Ascending aorta (tissue), 2 donors: ENCODE results near the gene JMJD7. TPM values are rescaled to one million over a fixed set of nuclear protein-coding genes. Genes with fewer than 3 reads are reported as not detected.

Source experiments
- DNase-seq, 2 donors: peaks; one replicate each; pipeline ENCODE4 v3.0.0-alpha.2; 2019; ENCODE audit warnings: low spot score in 2 of 2
- H3K27ac ChIP-seq, 2 donors: fragments of 200-600 bp; sonication (generic); one replicate each; pipeline ENCODE4 v1.5.1; 2016 to 2017; ENCODE audit warnings: mild to moderate bottlenecking in 1 of 2
- H3K27me3 ChIP-seq: fragments of 200-600 bp; sonication (generic); one replicate; pipeline ENCODE4 v1.5.1; 2017
- H3K36me3 ChIP-seq, 2 donors: fragments of 200-600 bp; sonication (generic); one replicate each; pipeline ENCODE4 v1.5.1; 2016
- H3K4me1 ChIP-seq, 2 donors: fragments of 200-600 bp; sonication (generic); one replicate each; pipeline ENCODE4 v1.5.1; 2016 to 2017; ENCODE audit warnings: mild to moderate bottlenecking in 1 of 2
- H3K4me3 ChIP-seq, 2 donors: fragments of 200-600 bp; sonication (generic); one replicate each; pipeline ENCODE4 v1.5.1; 2016 to 2017; ENCODE audit warnings: mild to moderate bottlenecking in 1 of 2
- H3K9me3 ChIP-seq, 2 donors: fragments of 200-600 bp; sonication (generic); one replicate each; pipeline ENCODE4 v1.5.1; 2016
- intact Hi-C: fragments of 100-400 bp; cut with DNase I; formaldehyde crosslinking; loops from one replicate; pipeline ENCODE4 v1.15.1; 2023
- total RNA-seq: library from RNA; depleted of rRNA; stranded (reverse); fragments of >200 nt; gene quantifications from one replicate; pipeline ENCODE4 v1.1.0, GENCODE V29; 2016
- TF ChIP-seq, protein P1 (sequence below), 3 experiments: fragments of 200-600 bp in 2 of 3; fragments of 450-650 bp in 1 of 3; sonication (generic) in 2 of 3; IDR thresholded peaks; one replicate each; pipeline ENCODE4 v1.5.1; 2016 to 2019; ENCODE audit warnings: antibody characterized with exemption in 3 of 3, mild to moderate bottlenecking in 1 of 3, moderate library complexity in 1 of 3

JMJD7 gene
- total RNA-seq, 1 donor from 2014 or later = 16.4 TPM

DNA sequence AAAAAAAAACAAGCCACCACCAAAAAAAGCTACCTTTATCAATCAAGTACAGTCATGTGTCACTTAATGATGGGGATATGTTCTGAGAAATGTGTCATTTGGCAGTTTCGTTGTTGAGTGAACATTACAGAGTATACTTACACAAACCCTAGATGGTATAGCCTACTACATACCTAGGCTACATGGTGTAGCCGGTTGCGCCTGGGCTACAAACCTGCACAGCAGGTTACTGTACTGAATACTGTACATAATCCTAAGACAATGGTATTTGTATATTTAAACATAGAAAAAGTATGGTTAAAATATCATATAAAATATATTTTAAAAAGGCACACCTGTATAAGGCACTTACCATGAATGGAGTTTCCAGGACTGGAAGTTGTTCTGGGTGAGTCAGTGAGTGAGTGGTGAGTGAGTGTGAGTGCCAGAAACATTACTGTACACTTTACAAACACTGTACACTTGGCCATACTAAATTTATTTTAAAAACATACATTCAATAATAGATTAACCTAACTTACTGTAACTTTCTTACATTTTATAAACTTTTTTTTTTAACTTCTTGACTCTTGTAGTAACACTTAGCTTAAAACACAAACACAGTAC is 25.9 kb upstream of the JMJD7 start:
- Histone ChIP-seq H3K4me3 (no peak overlapping the region), H3K27ac (no peak overlapping the region), H3K36me3 (peaks cover 8 to 18% of the 10 kb centered on the region in 2 donors), H3K9me3 (no peaks in the 10 kb centered on the region), H3K27me3 (no peaks in the 10 kb centered on the region), H3K4me1 (peaks cover 0 to 16% of the 10 kb centered on the region in 2 donors)
- intact Hi-C loops = no loop called here
- DNase-seq = no peak
- TF ChIP-seq, protein P1, sequence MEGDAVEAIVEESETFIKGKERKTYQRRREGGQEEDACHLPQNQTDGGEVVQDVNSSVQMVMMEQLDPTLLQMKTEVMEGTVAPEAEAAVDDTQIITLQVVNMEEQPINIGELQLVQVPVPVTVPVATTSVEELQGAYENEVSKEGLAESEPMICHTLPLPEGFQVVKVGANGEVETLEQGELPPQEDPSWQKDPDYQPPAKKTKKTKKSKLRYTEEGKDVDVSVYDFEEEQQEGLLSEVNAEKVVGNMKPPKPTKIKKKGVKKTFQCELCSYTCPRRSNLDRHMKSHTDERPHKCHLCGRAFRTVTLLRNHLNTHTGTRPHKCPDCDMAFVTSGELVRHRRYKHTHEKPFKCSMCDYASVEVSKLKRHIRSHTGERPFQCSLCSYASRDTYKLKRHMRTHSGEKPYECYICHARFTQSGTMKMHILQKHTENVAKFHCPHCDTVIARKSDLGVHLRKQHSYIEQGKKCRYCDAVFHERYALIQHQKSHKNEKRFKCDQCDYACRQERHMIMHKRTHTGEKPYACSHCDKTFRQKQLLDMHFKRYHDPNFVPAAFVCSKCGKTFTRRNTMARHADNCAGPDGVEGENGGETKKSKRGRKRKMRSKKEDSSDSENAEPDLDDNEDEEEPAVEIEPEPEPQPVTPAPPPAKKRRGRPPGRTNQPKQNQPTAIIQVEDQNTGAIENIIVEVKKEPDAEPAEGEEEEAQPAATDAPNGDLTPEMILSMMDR (IDR thresholded peaks at IDR 0.05) = no peak

DNA sequence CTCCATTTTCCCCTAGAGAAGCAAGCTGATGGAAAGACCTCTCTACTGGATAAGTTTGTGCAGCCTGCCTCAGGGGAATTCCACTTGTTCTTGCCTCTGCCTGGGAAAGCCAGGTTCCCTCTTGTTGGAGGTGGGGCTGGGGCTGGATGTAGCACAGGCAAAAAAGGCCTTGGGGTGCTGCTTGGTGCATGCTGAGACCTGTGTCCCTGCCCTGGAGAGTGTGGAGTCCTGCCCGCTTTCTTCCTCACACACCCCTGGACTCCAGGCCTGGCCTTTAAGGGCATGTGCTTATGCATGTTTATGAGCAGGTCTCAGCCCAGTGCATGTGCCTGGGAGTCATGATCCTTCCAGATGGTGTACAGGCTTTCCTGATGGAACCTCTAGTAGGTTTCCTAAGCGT is 23.5 kb upstream of the JMJD7 start:
- no peak for DNase-seq
- peaks cover 0 to 12% of the 10 kb centered on the region in 2 donors for H3K4me1 ChIP-seq
- peak overlapping the region; percentile 63 to 64 for H3K27ac ChIP-seq
- no peaks in the 10 kb centered on the region for H3K9me3 ChIP-seq
- TF ChIP-seq, protein P1 (IDR thresholded peaks at IDR 0.05) = no peak
- H3K27me3 ChIP-seq = no peaks in the 10 kb centered on the region
- no peak overlapping the region for H3K4me3 ChIP-seq
- peaks cover 8 to 18% of the 10 kb centered on the region in 2 donors for H3K36me3 ChIP-seq
- intact Hi-C loops = no loop called here

DNA sequence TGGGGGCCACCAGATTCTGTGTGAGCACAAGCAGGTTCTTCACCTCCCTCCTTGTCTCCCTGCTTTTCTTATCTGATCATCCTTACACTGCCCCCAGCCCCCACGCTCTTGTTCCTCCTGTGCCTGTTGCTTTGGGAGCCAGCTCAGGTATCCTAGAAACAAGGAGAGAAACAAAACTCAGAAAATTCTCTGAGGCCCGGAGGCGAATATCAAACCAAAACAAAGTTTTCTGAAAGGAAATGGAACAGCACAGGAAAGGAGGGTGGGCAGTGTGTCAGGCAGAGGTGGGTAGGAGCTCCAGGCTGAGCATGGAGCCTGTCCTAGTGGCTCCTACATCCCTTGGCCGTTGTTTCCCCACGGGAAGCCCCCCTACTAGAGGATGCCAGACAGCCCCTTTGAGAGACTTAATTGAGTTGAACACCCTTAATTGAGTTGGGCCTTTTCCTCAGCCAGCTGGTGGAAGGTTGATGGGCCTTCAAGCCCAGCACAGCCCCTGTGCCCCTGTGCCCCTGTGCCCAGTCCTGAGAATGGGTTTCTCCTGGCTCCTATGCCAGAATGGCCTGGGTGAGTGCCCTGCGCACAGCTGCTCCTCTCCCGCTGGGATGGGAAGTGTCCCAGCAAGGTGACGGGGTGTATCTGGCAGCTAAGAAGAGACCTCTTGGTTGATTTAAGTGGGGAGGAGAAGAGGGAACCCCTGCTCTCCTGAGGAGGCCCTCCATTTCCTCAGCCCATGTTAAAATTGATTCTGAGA is 22.8 kb upstream of the JMJD7 start:
- intact Hi-C loops = no loop called here
- no peak overlapping the region for H3K4me3 ChIP-seq
- H3K27me3 ChIP-seq = no peaks in the 10 kb centered on the region
- H3K4me1 ChIP-seq = peaks cover 0 to 12% of the 10 kb centered on the region in 2 donors
- H3K9me3 ChIP-seq = no peaks in the 10 kb centered on the region
- TF ChIP-seq, protein P1 (IDR thresholded peaks at IDR 0.05) = no peak
- H3K27ac ChIP-seq = peak overlapping the region; percentile 63 to 64
- H3K36me3 ChIP-seq = peaks cover 8 to 11% of the 10 kb centered on the region in 2 donors
- DNase-seq = no peak

DNA sequence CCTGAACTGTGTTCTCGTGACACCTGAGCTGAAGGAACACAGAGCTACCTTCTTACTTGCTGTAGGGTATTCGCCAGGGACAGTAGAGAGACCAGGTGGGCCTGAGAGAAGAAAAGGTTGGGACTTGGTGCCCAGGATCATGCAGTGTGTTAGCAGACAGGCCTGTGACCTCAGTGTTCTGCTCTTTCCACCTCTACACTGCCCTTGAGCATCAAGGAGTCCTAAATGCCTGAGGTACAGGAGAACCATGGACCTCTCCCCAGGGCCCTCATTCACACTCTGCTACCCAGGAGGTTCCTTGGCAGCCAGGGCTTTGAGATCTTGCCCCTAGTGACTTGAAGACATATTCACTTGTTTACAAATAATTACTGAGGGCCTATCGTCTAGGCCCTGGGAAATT is 22.2 kb upstream of the JMJD7 start:
- Histone ChIP-seq H3K4me3 (no peak overlapping the region), H3K4me1 (peaks cover 0 to 12% of the 10 kb centered on the region in 2 donors), H3K27ac (peak overlapping the region; percentile 63 to 64), H3K9me3 (no peaks in the 10 kb centered on the region), H3K36me3 (peaks cover 4 to 5% of the 10 kb centered on the region in 2 donors), H3K27me3 (no peaks in the 10 kb centered on the region)
- DNase-seq = no peak
- TF ChIP-seq, protein P1 (IDR thresholded peaks at IDR 0.05) = no peak
- intact Hi-C loops = no loop called here

DNA sequence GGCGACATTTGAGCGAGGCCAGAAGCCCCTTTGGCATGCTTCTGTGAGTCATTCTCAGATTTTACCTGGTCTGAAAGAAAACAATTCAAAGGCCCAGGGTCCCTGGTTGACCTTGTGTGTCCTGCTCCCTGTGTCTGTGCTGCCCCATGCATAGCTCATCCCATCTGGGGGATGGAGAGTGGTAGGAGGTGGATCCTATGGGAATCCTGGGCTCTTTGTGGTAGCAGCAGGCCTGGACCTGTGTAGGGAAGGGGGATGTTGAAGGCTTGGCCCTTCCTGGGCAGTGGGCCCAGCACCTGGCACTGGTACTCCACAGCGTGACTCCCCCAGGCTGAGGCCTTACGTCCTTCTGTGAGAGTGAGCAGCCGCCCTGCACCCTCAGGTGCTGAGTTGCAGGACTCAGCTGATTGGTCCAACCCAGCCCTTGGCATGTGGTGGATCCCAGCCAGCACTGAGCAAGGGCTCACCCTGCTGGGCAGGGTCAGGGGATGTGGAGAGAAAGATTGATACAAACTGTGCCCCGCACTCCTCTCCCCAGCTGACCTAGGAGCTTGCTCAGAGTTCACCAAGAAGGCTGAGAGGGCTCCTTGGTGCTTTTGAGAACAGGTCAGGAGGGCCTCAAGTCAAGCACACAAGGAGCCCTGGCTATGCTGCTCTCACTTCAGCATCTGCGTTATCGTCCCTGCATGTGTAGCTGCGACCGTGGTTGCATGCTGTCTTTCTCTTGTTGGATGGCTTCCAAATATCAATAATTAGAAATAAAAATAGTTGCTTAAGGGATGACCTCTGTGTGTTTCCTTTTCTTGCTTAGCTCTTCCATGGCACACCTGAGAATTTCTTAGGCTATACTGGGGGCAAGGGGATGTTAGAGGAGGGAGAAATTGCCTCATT is 21.4 kb upstream of the JMJD7 start:
- Histone ChIP-seq H3K27ac (no peak overlapping the region), H3K36me3 (no peaks in the 10 kb centered on the region), H3K27me3 (no peaks in the 10 kb centered on the region), H3K4me1 (peaks cover 0 to 12% of the 10 kb centered on the region in 2 donors), H3K4me3 (no peak overlapping the region), H3K9me3 (no peaks in the 10 kb centered on the region)
- TF ChIP-seq, protein P1 (IDR thresholded peaks at IDR 0.05) = no peak
- no peak for DNase-seq
- intact Hi-C loops = no loop called here
